Mesothelial cell of epicardium (in vitro differentiated cells): ENCODE data around the gene KLHL10. TPM values are rescaled to one million over a fixed set of nuclear protein-coding genes. Genes with fewer than 3 reads are reported as not detected.

Source experiments
- DNase-seq, 2 experiments: peaks; one replicate each; pipeline ENCODE4 v3.0.0; 2021; ENCODE audit warnings: low spot score in 2 of 2; ENCODE audit not compliant: unreplicated experiment in 2 of 2
- H3K27ac Mint-ChIP-seq: 2 replicates; pipeline ENCODE4 v1.8.0; 2021; ENCODE audit warnings: mixed read lengths
- H3K27me3 Mint-ChIP-seq: 2 replicates; pipeline ENCODE4 v1.8.0; 2021; ENCODE audit warnings: low read depth, mixed read lengths
- H3K36me3 Mint-ChIP-seq: 2 replicates; pipeline ENCODE4 v1.8.0; 2021; ENCODE audit warnings: mixed read lengths
- H3K4me1 Mint-ChIP-seq: 2 replicates; pipeline ENCODE4 v1.8.0; 2021; ENCODE audit warnings: mixed read lengths
- H3K4me3 Mint-ChIP-seq: 2 replicates; pipeline ENCODE4 v1.8.0; 2021; ENCODE audit warnings: mild to moderate bottlenecking, moderate library complexity, mixed read lengths
- H3K9me3 Mint-ChIP-seq: 2 replicates; pipeline ENCODE4 v1.8.0; 2021; ENCODE audit warnings: mixed read lengths
- CTCF ChIP-seq: fragments of 200-600 bp; sonication (generic); IDR thresholded peaks from one replicate; pipeline ENCODE4 v1.5.0; 2021; ENCODE audit warnings: antibody characterized with exemption; ENCODE audit not compliant: unreplicated experiment
- total RNA-seq: library from RNA; stranded (reverse); gene quantifications from 3 replicates; pipeline ENCODE4 v1.2.1, GENCODE V29; 2021

KLHL10 gene
- total RNA-seq, 1 donor from 2014 or later, result 0.27 TPM

DNA sequence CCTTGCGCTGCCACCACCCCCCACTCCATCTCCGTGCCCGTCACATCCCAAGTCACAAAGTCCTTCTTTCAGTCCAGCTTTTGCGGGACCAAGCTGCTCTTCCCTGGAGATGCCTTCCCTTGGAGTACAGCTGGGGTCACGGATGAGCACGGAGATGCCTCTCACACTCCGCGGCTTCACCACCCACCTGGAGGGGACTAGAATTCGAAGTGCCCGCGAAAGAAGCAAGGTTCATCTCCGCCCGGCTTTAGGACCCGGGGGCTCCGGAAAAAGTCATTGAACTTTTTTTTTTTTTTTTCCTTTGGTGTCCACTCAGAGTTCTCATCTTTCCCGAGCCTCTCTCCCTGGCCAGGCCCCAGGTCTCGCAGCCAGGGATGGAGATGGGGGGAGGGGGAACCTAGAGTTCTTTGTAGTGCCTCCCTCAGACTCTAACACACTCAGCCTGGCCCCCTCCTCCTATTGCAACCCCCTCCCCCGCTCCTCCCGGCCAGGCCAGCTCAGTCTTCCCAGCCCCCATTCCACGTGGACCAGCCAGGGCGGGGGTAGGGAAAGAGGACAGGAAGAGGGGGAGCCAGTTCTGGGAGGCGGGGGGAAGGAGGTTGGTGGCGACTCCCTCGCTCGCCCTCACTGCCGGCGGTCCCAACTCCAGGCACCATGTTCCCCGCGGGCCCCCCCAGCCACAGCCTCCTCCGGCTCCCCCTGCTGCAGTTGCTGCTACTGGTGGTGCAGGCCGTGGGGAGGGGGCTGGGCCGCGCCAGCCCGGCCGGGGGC is 25.1 kb upstream of the KLHL10 start, which contains the start of gene FKBP10:
TSS of gene FKBP10 (plus strand) at position 624 of the 771 bp plus-strand sequence. CDS start at position 655, 31 bp downstream.
- peaks cover 12% of the 10 kb centered on the region for H3K36me3 Mint-ChIP-seq
- H3K4me1 Mint-ChIP-seq, result peaks cover 29% of the 10 kb centered on the region
- H3K27me3 Mint-ChIP-seq, result no peaks in the 10 kb centered on the region
- DNase-seq, result peak; percentile 73 to 86
- no peak for TF ChIP-seq CTCF
- H3K4me3 Mint-ChIP-seq, result peak within 1 kb of the TSS; percentile 84
- H3K27ac Mint-ChIP-seq, result peak within 1 kb of the TSS; percentile 87
- no peaks in the 10 kb centered on the region for H3K9me3 Mint-ChIP-seq

DNA sequence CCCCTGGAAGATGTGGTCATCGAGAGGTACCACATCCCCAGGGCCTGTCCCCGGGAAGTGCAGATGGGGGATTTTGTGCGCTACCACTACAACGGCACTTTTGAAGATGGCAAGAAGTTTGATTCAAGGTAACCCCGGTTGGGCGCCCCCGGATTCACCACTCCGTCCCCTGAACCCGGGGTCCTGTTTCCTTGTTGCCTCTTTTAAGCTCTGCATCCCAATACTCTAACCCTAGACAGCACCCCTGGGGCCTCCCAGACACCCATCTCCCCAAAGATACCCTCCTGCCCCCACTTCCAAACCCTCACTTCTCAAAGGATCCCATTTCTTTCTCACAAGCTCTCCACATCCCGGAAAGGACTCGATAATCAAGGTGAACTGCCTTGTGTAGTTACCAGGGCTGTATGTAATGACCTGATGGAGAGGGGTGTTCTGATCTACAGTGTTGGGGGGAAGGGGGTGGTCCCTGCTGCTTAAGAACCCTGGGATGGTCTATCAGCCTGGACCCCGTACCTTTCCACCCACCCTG is 24.4 kb upstream of the KLHL10 start:
- peak overlapping the region; percentile 87 for H3K27ac Mint-ChIP-seq

DNA sequence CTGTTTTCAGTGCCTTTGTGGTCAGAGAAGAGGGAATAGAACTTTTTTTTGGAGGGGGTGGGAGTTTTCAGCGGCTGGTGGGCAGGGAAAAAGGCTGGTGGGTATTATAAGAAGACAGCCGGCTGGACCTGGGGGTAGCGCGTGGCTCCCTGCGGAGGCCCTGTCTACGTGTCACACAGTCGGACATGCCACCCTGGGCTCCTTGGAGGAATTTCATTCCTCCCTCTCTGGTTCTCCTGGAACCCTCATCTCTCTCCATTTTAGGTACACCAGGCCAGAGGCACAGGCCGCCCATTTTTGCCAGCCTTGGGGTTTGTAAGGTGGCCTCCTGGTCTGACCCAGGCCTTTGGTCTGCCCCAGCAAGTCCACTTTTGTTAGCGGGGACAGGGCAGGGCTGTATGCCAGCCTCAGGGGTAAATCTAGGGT is 23.9 kb upstream of the KLHL10 start:
- Mint-ChIP-seq H3K27ac (peak overlapping the region; percentile 87), H3K9me3 (no peaks in the 10 kb centered on the region), H3K27me3 (no peaks in the 10 kb centered on the region), H3K4me3 (peak overlapping the region; percentile 84), H3K36me3 (peaks cover 10% of the 10 kb centered on the region), H3K4me1 (peaks cover 29% of the 10 kb centered on the region)
- no peak for DNase-seq
- TF ChIP-seq CTCF, result no peak

More for the DNA sequence above, 24.4 kb upstream of the KLHL10 start:
- H3K4me1 Mint-ChIP-seq, result peaks cover 29% of the 10 kb centered on the region
- peak overlapping the region; percentile 84 for H3K4me3 Mint-ChIP-seq
- H3K9me3 Mint-ChIP-seq, result no peaks in the 10 kb centered on the region
- H3K27me3 Mint-ChIP-seq, result no peaks in the 10 kb centered on the region
- TF ChIP-seq CTCF, result no peak
- no peak for DNase-seq
- peaks cover 10% of the 10 kb centered on the region for H3K36me3 Mint-ChIP-seq

- Mint-ChIP-seq H3K4me1 (peaks cover 29% of the 10 kb centered on the region), H3K27me3 (no peaks in the 10 kb centered on the region), H3K36me3 (peaks cover 9% of the 10 kb centered on the region), H3K4me3 (peak overlapping the region; percentile 84), H3K9me3 (no peaks in the 10 kb centered on the region), H3K27ac (peak overlapping the region; percentile 87)
- TF ChIP-seq CTCF, result no peak
- DNase-seq, result no peak
Observed at GRCh38 chr17:41814195-41814594, 23.4 kb upstream of the KLHL10 start.

DNA sequence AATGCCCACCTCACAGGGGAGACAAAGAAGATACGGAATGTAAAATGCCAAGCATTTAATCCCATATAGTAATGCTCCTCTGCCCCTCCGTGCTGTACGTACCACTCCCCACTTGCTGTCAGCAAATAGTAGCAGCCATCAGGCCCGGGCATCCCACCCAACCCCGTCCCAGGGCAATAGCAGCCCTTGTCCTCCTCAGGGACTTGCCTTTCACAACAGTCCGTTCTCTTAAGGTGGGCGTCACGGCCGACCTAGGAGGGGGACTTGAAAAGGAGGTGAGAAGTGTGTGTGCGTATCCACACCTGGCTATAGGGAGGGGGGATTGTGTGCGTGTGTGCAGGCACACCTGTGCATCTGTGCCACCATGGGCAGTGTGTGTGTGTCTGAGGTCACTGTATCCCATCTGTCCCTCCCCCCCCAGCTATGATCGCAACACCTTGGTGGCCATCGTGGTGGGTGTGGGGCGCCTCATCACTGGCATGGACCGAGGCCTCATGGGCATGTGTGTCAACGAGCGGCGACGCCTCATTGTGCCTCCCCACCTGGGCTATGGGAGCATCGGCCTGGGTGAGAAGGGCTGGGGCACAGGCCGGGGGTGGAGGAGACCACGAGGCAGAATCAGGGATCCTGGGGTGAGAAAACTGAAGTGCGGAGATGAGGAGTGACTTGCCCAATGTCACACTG is 20.8 kb upstream of the KLHL10 start:
- TF ChIP-seq CTCF, result no peak
- Mint-ChIP-seq H3K27me3 (no peaks in the 10 kb centered on the region), H3K4me3 (no peak overlapping the region), H3K4me1 (peaks cover 14% of the 10 kb centered on the region), H3K27ac (no peak overlapping the region), H3K9me3 (no peaks in the 10 kb centered on the region), H3K36me3 (peaks cover 9% of the 10 kb centered on the region)
- DNase-seq, result no peak
